Ovary (tissue), 3 donors: ENCODE results near the gene ATF1.

Experiments used
- CTCF ChIP-seq, 3 donors: fragments of 450-650 bp in 2 of 3; fragments of 200-600 bp in 1 of 3; IDR thresholded peaks; one replicate each; pipeline versions ENCODE4 v1.5.1 to v1.8.0; 2016 to 2022; ENCODE audit warnings: antibody characterized with exemption in 3 of 3, mild to moderate bottlenecking in 1 of 3
- POLR2A ChIP-seq: fragments of 450-650 bp; IDR thresholded peaks from one replicate; pipeline ENCODE4 v1.6.1; 2017; ENCODE audit warnings: antibody characterized with exemption, mild to moderate bottlenecking, moderate library complexity
- donor health status: DM: no; HTN: no; CAD: no.

DNA sequence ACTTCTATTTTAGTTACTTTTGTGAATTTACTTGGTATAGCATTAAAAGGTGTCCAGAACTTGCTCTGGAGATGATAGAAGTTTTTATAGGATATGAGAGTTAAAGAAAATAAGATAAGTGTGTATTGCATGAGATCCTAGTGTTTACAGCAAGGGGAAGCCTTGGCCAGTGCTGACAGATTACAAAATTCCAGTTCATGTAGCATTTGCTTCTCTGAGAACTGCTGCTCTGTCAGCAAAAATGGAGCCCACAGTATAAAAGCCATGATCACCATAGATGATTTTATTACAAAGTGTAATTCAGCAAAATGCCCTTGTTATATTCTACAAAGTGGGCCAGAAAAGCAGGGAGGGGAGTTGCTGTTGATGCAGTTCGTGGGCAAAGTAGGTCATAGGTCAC is 40.0 kb upstream of the ATF1 start:
- TF ChIP-seq POLR2A (no peak), CTCF (IDR thresholded peaks at IDR 0.05) (no peak)
